Activated T-helper 1 cell treated with anti-CD3 and anti-CD28 coated beads, Interleukin-12 subunit alpha, Interleukin-12 subunit beta, Interleukin-2, Interleukin-4 antibody, amounts not matched to agents 30 ng/mL and 10 ng/mL and 1 ng/mL, durations not matched to agents 14 hours and 24 hours and 36 hours (primary cell): ENCODE data around the gene FYN. TPM values are rescaled to one million over a fixed set of nuclear protein-coding genes. Genes with fewer than 3 reads are reported as not detected.
A peak's percentile ranks its signal among the peaks of the same experiment; 100 is the strongest.
"Not testable (repeated sequence)": the region's sequence is repeated elsewhere in the genome, so short reads cannot be mapped to it uniquely, and the experiment has no call there.

ENCODE experiments used
- DNase-seq: peaks from one replicate; pipeline ENCODE4 v3.0.0; 2021; ENCODE audit warnings: low spot score
- H3K27ac Mint-ChIP-seq: one replicate; pipeline ENCODE4 v1.8.0; 2021; ENCODE audit warnings: mild to moderate bottlenecking, mixed read lengths
- H3K27me3 Mint-ChIP-seq: one replicate; pipeline ENCODE4 v1.8.0; 2022; ENCODE audit warnings: mild to moderate bottlenecking, moderate library complexity, mixed read lengths; ENCODE audit not compliant: insufficient read depth
- H3K36me3 Mint-ChIP-seq: one replicate; pipeline ENCODE4 v1.8.0; 2021; ENCODE audit warnings: low read depth, mixed read lengths
- H3K4me1 Mint-ChIP-seq: one replicate; pipeline ENCODE4 v1.8.0; 2021; ENCODE audit warnings: low read depth, mixed read lengths
- H3K4me3 Mint-ChIP-seq: one replicate; pipeline ENCODE4 v1.8.0; 2021; ENCODE audit warnings: mild to moderate bottlenecking, moderate library complexity, mixed read lengths
- H3K9me3 Mint-ChIP-seq: one replicate; pipeline ENCODE4 v1.8.0; 2021; ENCODE audit warnings: mixed read lengths
- intact Hi-C: fragments of 100-400 bp; cut with micrococcal nuclease; formaldehyde crosslinking; loops from one replicate; pipeline ENCODE4 v1.15.1; 2024
- total RNA-seq: library from RNA; stranded (reverse); gene quantifications from 2 replicates; pipeline ENCODE4 v1.2.3, GENCODE V29; 2022

FYN gene
- total RNA-seq, 1 donor from 2014 or later: 347 TPM

- Mint-ChIP-seq H3K4me3 (no peak overlapping the region), H3K4me1 (no peaks in the 10 kb centered on the region), H3K9me3 (no peaks in the 10 kb centered on the region), H3K27me3 (peaks cover 1% of the 10 kb centered on the region), H3K36me3 (peaks cover 18% of the 10 kb centered on the region), H3K27ac (no peak overlapping the region)
- intact Hi-C loops: no loop called here
- DNase-seq: no peak
These were observed 221.8 kb downstream of the FYN start for GRCh38 chr6:111651185-111652034.

GRCh38 chr6:111650049-111650448, 223.2 kb downstream of the FYN start:
- Mint-ChIP-seq H3K27me3 (peaks cover 1% of the 10 kb centered on the region), H3K9me3 (no peaks in the 10 kb centered on the region), H3K4me3 (no peak overlapping the region), H3K4me1 (no peaks in the 10 kb centered on the region), H3K27ac (no peak overlapping the region), H3K36me3 (peaks cover 7% of the 10 kb centered on the region)
- intact Hi-C loops: no loop called here
- no peak for DNase-seq

- Mint-ChIP-seq H3K4me3 (no peak overlapping the region), H3K27ac (no peak overlapping the region), H3K4me1 (no peaks in the 10 kb centered on the region), H3K9me3 (no peaks in the 10 kb centered on the region), H3K36me3 (peaks cover 3% of the 10 kb centered on the region), H3K27me3 (no peaks in the 10 kb centered on the region)
- intact Hi-C loops: no loop called here
- no peak for DNase-seq
These were observed 225.2 kb downstream of the FYN start for GRCh38 chr6:111648100-111648499.

DNA sequence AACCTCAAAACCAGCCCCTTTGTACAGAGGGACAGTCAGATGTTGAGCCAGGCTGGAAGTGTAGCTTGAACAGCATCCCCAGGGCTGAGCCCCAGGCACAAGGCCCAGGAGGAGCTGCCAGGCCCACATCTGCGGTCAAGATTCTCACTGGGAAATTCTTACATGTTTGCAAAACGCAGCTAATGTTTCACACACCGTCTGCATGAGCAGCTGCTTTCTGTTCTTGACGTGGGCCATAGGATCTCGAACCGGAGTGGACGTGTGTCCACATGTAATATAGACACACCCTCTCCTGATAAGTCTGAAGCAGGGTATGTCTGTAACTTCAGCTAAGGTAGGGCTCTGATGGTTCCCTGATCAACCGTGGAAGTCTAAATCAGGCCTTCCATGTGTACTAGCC, 226.3 kb downstream of the FYN start:
- intact Hi-C loops: no loop called here
- DNase-seq: no peak
- Mint-ChIP-seq H3K4me3 (no peak overlapping the region), H3K27me3 (no peaks in the 10 kb centered on the region), H3K4me1 (no peaks in the 10 kb centered on the region), H3K36me3 (peaks cover 3% of the 10 kb centered on the region), H3K27ac (no peak overlapping the region), H3K9me3 (no peaks in the 10 kb centered on the region)

GRCh38 chr6:111646034-111646433, 227.2 kb downstream of the FYN start:
- no peaks in the 10 kb centered on the region for H3K27me3 Mint-ChIP-seq
- intact Hi-C loops: no loop called here
- H3K27ac Mint-ChIP-seq: no peak overlapping the region
- H3K36me3 Mint-ChIP-seq: peaks cover 3% of the 10 kb centered on the region
- H3K4me3 Mint-ChIP-seq: no peak overlapping the region
- no peaks in the 10 kb centered on the region for H3K9me3 Mint-ChIP-seq
- H3K4me1 Mint-ChIP-seq: no peaks in the 10 kb centered on the region
- DNase-seq: no peak

- no peaks in the 10 kb centered on the region for H3K9me3 Mint-ChIP-seq
- peaks cover 1% of the 10 kb centered on the region for H3K36me3 Mint-ChIP-seq
- H3K27me3 Mint-ChIP-seq: no peaks in the 10 kb centered on the region
- no peak for DNase-seq
- intact Hi-C loops: no loop called here
- H3K4me1 Mint-ChIP-seq: no peaks in the 10 kb centered on the region
- H3K4me3 Mint-ChIP-seq: no peak overlapping the region
- H3K27ac Mint-ChIP-seq: no peak overlapping the region
These were observed 228.3 kb downstream of the FYN start for GRCh38 chr6:111644893-111645430.

DNA sequence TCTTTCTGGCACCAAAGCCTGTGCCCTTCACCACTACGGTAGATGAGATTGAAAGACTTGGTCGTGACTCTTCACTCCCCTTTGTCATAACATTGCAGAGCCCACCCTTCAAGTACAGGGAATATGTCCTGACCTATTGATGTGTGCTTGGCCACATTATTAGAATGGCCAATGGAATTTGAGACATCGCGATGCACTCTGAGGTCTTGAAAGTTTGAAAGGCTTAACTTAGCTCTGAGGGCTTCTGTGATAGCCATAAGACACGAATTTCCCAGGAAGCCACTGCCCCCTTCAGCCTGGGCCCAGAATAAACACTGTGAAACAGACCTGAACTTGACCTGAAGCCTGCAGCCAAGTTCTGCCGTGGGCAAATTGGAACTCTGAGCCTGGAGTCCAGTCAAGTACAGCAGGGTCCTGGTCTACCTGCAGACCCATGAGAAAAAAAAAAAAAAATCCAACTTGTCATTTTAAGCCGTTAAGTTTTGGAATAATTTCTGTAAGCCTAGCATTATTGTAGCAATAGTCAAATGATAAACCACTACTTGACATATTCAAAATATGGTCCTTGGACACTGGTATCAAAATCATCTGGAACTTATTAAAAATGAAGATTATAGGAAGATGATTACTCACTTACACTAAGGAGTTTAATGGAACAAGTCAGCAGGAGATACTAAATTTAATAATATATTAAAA, 230.6 kb downstream of the FYN start:
- intact Hi-C loops: loop anchor here (1.0 kb wide), 1 partner anchor 383 kb away; a partner anchor contains a TSS
- no peak overlapping the region for H3K4me3 Mint-ChIP-seq
- H3K27ac Mint-ChIP-seq: no peak overlapping the region
- H3K9me3 Mint-ChIP-seq: peaks cover 4% of the 10 kb centered on the region
- H3K36me3 Mint-ChIP-seq: peaks cover 1% of the 10 kb centered on the region
- DNase-seq: peak; percentile 12
- H3K27me3 Mint-ChIP-seq: no peaks in the 10 kb centered on the region
- H3K4me1 Mint-ChIP-seq: no peaks in the 10 kb centered on the region

- DNase-seq: no peak
- no peak overlapping the region for H3K27ac Mint-ChIP-seq
- H3K27me3 Mint-ChIP-seq: no peaks in the 10 kb centered on the region
- no peak overlapping the region for H3K4me3 Mint-ChIP-seq
- H3K36me3 Mint-ChIP-seq: peaks cover 1% of the 10 kb centered on the region
- H3K4me1 Mint-ChIP-seq: no peaks in the 10 kb centered on the region
- intact Hi-C loops: no loop called here
- peaks cover 4% of the 10 kb centered on the region for H3K9me3 Mint-ChIP-seq
These were observed 234.0 kb downstream of the FYN start for GRCh38 chr6:111639266-111639665.

DNA sequence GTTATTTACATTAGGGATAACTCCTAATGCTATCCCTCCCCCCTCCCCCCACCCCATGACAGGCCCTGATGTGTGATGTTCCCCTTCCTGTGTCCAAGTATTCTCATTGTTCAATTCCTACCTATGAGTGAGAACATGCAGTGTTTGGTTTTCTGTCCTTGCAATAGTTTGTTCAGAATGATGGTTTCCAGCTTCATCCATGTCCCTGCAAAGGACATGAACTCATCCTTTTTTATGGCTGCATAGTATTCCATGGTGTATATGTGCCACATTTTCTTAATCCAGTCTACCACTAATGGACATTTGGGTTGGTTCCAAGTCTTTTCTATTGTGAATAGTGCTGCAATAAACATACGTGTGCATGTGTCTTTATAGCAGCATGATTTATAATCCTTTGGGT, 238.3 kb downstream of the FYN start:
- H3K27me3 Mint-ChIP-seq, intact Hi-C loops, H3K36me3 Mint-ChIP-seq, H3K27ac Mint-ChIP-seq, DNase-seq, H3K4me3 Mint-ChIP-seq, H3K4me1 Mint-ChIP-seq, H3K9me3 Mint-ChIP-seq: not testable (repeated sequence)

DNA sequence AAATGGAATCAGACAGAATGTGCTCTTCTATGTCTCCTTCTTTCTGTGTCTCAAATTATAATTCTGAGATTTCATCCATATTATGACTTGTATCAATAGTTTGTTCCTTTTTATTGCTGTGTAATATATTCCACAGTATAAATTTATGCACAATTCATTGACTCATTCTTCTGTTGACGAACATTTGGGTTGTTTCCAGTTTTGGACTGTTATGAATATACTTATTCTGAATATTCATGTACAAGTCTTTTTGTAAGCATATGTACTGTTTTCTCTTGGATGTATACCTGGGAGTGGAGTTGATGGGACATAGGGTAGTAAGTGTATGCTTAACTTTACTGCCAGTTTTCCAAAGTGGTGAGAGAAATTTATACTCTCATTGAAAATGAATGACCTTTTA, 239.4 kb downstream of the FYN start:
- Mint-ChIP-seq H3K4me1 (no peaks in the 10 kb centered on the region), H3K36me3 (no peaks in the 10 kb centered on the region), H3K9me3 (no peaks in the 10 kb centered on the region), H3K4me3 (no peak overlapping the region), H3K27me3 (peaks cover 5% of the 10 kb centered on the region), H3K27ac (no peak overlapping the region)
- intact Hi-C loops: no loop called here
- no peak for DNase-seq

GRCh38 chr6:111632468-111633247, 240.6 kb downstream of the FYN start:
- DNase-seq: no peak
- Mint-ChIP-seq H3K4me3 (no peak overlapping the region), H3K27ac (no peak overlapping the region), H3K9me3 (no peaks in the 10 kb centered on the region), H3K36me3 (no peaks in the 10 kb centered on the region), H3K4me1 (no peaks in the 10 kb centered on the region), H3K27me3 (peaks cover 5% of the 10 kb centered on the region)
- intact Hi-C loops: no loop called here

DNA sequence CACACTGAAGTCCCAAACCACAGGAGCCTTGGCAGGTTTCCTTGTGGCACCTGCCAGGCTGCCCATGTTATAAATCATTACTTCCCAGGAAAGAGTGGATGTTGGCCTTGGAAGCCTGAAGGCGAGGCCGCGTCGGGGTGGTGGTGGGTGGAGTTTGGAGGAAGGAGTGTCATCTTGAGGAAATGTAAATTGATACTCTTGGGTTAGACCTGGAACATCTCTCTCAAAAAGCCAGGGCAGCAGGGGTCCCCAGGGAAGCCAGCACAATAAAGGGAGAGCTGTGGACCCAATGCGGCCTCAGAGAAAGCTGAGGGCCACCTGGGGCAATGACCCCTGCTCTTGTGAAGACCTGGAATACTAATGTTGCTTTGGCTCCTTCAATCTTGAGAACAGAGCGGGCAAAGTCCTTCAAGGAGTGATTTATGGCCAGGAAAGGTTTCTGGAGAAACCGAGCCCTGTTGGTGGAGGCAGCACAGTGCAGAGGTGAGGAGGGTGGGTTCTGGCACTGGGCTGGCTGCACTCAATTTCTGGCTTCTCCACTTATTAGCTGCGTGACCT, 241.3 kb downstream of the FYN start:
- H3K4me3 Mint-ChIP-seq: no peak overlapping the region
- H3K9me3 Mint-ChIP-seq: no peaks in the 10 kb centered on the region
- intact Hi-C loops: no loop called here
- no peak overlapping the region for H3K27ac Mint-ChIP-seq
- no peaks in the 10 kb centered on the region for H3K4me1 Mint-ChIP-seq
- H3K36me3 Mint-ChIP-seq: no peaks in the 10 kb centered on the region
- no peak for DNase-seq
- peaks cover 5% of the 10 kb centered on the region for H3K27me3 Mint-ChIP-seq
